CD4-positive, alpha-beta T cell treated with Interleukin-4 for 4 hours (primary cell): ENCODE results near the gene AP4S1.
"Not testable (repeated sequence)": the region's sequence is repeated elsewhere in the genome, so short reads cannot be mapped to it uniquely, and the experiment has no call there.

Source experiments
- DNase-seq: peaks from one replicate; pipeline ENCODE4 v3.0.0-alpha.2; 2020

Gene AP4S1

DNA sequence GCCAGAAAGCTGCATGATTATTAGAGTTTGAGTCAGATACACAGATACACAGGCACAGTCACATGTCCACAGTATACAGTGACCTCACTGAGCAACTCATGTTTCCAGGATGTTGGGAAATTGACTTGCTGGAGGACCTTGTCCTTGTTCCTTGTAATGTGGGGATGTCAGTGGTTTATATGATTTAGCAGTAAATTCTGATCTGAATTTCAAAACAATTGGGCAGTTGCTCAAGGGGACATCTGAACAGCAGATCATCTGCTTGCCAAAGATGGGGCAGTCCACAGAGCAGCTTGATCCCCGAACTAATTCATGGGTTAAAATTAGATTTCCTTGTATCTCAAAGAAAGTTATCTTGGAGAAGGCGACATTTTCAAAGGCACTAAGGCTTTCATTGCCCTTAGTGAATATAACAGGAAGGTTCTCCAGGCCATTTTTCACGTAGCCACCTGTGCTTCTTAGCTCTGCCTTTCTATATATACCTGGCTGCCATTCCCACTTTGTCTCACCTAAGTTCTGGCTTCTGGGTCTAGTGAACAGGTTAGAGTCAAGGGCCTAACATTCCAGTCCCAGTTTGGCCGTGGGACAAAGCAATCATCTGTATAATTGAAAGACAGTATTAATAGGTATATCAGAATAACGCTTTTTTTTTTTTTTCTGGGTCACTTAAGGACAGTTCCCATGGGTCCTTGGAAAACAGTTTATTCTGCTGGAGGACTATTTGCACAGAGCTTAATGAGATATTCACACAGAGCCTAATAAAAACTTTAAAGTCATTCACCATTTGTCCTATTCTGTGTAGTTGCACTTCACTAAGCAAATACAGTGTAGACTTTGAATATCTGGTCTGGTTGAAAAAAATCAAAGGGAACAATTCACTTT, 65.7 kb downstream of the AP4S1 start:
- DNase-seq = no peak

DNA sequence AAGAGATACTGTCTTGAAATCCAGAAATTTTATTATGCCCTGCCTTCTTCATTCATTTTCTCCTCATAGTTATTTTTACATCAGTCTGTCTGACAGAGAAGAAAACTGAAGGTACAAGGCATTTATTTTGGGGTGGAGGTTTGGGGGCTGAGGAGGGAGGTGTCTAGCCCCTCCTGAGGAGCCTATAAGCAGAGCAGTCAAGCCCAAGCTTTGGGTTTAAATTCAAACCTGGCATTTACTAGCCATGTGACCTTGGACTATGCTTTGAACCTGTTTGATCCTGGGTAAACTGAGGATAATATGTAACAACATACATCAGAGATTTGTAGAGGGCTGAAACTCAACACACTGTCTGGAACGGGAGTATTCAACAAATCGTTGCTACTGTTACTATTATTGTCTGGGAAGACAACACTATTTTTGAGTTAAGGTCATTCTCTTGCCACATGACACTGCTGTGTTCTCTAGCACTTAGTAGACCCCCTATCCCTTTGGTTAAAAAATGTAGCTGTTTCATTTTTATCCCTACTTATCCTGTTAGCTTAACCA, 66.8 kb downstream of the AP4S1 start:
- DNase-seq = no peak

DNA sequence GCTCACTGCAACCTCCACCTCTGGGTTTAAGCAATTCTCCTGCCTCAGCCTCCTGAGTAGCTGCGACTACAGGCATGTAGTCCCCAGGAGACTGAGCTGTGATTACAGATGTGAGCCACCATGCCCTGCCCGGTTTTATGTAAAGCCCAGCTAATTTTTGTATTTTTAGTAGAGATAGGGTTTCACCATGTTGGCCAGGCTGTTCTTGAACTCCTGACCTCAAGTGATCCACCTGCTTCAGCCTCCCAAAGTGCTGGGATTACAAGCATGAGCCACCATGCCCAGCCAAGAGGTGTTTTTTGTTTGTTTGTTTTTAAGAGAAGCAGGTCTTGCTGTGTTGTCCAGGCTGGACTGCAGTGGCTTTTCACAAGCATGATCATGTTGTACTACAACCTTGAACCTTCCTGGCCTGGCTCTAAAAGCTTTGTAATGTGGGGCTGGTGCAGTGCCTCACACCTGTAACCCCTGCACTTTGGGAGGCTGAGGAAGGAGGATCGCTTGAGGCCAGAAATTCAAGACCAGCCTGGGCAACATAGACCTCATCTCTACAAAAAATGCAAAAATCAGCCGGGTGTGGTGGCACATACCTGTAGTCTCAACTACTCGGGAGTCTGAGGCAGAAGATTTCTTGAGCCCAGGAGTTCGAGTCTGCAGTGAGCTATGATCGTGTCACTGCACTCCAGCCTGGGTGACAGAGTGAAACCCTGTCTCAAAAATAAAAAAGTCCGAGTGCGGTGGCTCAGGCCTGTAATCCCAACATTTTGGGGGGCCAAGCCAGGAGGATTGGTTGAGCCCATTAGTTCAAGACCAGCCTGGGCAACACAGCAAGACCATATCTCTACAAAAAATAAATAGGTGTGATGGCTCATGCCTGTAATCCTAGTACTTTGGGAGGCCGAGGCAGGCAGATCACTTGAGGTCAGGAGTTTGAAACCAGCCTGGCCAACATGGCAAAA, 68.7 kb downstream of the AP4S1 start:
- DNase-seq = not testable (repeated sequence)

DNA sequence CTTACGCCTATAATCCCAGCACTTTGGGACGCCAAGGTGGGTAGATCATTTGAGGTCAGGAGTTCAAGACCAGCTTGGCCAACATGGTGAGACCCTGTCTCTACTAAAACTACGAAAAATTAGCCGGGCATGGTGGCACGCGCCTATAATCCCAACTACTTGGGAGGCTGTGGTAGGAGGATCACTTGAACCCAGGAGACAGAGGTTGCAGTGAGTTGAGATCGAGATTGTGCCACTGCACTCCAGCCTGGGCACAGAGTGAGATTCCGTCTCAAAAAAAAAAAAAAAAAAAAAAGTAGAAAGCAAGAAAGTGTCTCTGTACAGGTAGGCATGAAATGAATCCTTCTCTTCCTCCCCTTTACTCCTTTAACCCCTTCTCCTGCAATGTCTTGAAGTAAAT, 70.4 kb downstream of the AP4S1 start:
- not testable (repeated sequence) for DNase-seq

DNA sequence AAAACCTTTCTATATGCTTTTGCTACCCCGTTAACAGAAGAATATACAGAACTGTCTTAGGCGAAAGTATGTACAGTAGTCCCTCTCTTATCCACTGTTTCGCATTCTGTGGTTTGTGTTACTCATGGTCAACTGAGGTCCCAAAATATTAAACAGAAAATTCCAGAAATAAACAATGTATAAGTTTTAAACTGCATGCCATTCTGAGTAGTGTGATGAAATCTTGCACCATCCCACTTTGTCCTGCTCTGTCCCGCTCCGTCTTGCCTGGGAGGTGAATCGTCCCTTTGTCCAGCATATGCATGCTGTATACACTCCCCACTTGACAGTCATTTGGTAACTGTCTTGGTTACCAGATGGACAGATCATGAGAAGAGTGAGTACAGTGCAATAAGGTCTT, 70.8 kb downstream of the AP4S1 start:
- DNase-seq = no peak

DNA sequence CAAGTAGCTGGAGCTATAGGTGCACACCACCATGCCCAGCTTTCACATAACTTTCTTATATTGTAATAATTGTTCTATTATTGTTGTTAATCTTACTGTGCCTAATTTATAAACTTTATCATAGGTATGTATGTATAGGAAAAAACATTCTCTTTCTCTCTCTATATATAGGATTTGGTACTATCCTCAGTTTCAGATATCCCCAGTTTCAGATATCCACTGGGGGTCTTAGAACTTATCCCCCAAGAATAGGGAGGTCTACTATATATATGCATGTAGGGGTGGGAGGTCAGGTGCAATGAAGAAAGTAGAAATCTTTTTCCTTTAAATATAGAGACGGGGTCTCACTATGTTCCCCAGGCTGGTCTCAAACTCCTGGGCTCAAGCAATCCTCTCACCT, 71.6 kb downstream of the AP4S1 start:
- DNase-seq = no peak

DNA sequence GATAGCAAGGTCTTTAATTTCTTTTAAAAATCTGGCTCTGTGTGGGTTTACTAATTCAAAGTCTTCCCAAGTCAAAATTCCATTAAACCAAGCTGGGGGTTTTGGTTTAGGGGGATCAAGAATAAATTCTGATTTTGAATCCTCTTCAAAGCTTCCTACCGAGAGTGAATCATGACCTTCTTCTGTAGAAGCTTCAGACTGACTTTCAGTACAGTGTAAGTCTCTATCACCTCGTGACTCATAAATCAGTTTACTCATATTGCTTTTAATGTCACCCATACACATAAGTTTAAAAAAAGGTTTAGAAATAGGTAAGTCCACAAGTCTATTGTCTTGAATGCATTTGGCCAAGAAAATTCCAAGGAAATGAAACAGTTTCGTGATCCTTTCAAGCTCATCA, 81.3 kb downstream of the AP4S1 start:
- DNase-seq = no peak

DNA sequence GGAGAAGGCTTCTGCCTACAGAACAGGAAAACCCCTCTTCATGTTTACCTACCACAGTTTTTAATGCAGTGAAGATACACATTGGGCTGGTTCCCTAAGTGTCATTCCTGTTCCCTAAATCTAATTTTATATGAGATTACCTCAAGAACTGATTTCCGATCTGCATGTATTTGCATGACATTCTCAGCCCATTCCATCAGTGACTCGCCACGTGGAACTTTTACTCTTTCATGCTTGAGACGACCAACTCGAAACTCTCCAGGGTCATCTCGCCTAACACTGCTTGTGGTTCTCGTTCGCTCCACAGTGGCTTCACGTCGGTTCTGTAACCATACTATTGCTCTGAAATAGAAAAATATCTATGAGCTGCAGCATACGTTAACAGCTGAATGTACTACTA, 83.8 kb downstream of the AP4S1 start:
- no peak for DNase-seq

DNA sequence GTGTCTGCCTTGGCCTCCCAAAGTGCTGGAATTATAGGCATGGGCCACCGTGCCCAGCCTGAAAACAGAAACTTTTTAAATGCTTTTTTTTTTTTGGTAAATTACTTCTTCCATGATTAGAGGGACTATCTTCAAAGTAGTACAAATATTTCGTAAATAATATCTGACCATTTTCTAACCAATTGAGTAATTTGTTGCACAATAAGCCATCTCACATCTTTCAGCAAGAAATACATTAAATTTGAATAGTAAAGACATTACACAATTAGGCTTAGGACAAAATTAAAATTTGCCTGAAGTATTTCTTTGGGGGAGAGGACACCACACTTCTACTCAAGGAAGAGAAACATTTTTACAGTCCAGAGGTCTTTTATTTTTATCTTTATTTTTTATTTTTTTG, 85.4 kb downstream of the AP4S1 start:
- no peak for DNase-seq

DNA sequence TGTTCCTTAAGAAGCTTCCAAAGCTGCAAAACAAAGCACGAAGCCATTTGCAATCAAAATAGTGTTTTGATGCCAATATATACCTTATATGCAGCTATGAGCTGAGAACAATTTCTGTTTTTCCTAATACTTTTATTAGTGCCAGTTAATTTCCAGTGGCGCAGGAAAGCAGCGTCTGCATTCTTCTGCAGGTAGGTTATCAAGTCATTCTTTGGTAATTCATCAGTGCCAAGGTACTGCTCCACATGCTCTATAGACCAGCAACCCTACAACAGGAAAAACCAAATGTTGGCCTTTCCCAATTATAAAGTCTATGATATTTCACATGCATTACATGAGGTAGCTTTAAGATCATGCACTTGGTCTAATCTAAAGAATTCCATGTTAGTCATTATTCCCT, 88.3 kb downstream of the AP4S1 start:
- no peak for DNase-seq

DNA sequence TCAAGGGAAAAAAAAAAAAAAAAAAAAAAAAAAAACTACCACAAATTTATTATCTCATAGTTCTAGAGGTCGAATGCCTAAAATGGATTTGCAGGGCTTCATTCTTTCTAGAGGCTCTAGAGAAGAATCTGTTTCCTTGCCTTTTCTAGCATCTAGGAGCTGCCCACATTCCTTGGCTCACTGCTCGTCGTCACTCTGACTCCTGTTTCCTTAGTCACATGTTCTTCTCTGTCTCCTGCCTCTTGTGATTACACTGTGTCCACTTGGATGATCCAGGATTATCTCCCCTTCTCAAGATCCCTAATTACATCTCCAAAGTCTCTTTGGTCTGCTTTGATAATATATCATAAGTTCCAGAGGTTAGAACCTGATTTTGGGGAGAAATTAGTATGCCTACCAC, 93.4 kb downstream of the AP4S1 start:
- DNase-seq = no peak

DNA sequence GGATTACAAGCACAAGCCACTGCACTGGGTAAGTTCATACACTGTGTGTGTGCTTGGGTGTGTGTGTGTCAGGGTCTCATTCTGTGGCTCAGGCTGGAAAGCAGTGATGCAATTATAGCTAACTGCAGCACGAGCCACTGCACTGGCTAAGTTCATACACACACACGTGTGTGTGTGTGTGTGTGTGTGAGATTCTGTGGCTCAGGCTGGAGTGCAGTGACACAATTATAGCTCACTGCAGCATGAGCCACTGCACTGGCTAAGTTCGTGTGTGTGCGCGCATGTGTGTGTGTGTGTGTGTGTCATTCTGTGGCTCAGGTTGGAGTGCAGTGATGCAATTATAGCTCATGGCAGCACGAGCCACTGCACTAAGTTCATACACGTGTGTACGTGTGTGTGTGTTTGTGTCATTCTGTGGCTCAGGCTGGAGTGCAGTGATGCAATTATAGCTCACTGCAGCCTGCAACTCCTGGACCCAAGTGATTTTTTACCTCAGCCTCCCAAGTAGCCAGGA, 96.7 kb downstream of the AP4S1 start:
- DNase-seq = no peak

DNA sequence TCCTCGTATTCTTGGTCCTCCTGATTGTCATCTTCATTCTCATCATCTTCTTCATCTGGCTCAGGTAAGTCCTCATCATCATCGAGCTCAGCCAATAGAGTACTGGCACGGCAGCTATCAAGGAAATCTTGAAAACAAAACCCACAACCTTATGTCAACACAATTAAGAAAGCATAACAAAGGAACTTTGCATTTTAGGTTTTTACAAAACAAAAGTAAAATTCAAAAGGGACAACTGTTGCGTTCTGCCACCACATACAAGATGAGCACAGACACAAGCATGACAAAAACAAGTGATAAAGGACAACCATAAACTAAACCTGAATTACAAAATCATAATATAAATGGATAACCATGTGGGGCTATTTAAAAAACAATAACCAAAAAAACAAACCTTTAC, 97.5 kb downstream of the AP4S1 start:
- DNase-seq = no peak

DNA sequence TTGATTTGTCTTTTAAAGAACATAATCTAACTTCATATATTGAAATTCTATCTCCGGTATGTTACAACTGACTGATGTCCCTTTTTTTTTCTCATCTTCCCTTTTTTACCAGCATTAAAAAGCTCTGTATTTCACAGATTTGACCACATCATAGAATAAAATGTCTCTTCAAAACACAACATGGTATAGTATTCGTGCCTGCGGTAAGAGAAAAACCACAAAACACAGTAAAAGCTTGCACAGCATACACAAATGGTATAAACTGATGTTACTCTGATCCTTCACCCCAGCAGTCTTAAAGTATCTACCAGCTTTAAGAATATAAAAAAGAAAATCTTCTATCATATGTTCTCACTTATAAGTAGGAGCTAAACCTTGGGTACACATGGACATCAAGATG, 98.7 kb downstream of the AP4S1 start:
- peak; percentile 73 for DNase-seq

DNA sequence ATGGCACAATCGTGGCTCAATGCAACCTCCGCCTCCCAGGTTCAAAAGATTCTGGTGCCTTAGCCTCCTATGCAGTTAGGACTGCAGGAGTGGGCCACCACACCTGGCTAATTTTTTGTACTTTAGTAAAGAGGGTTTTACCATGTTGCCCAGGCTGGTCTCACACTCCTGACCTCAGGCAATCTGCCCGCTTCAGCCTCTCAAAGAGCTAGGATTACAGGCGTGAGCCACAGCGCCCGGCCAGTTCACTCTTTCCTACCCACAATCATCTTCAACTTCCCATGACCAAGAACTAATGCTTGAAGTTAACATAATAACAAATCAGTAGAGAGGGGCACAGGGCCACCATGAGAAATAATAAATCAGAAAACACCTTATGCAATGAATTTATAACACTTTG, 99.8 kb downstream of the AP4S1 start:
- DNase-seq = no peak

DNA sequence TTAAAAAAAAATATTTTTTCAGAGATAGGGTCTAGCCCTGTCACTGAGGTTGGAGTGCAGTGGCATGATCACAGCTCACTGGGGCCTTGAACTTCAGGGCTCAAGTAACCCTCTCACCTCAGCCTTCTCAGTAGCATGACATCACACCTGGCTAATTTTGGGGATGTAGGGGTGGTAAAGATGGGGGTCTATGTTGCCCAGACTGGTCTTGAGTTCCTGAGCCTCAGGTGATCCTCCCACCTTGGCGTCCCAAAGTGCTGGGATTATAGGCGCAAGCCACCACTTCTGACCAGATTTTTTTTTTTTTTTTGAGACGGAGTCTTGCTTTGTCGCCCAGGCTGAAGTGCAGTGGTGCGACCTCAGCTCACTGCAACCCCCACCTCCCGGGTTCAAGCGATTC, 101.2 kb downstream of the AP4S1 start:
- no peak for DNase-seq

DNA sequence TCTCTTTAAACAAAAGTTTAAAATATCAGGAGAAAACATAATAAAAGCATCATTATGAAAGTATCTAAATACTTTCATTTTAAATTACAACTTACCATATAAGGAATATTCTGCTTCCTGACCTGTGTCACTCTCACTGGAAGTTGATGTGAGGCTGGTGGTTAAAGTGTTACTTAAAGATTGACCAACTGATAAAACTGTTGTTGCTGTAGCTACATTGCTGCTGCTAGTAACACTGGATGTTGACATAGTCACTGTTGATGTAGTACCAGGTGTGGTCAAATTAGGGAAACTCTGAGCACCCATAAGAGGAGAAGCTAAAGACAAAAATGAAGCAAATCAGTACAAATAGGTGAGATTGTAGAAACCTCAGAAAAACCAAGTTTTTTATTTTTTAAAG, 102.2 kb downstream of the AP4S1 start:
- DNase-seq = peak; percentile 91

DNA sequence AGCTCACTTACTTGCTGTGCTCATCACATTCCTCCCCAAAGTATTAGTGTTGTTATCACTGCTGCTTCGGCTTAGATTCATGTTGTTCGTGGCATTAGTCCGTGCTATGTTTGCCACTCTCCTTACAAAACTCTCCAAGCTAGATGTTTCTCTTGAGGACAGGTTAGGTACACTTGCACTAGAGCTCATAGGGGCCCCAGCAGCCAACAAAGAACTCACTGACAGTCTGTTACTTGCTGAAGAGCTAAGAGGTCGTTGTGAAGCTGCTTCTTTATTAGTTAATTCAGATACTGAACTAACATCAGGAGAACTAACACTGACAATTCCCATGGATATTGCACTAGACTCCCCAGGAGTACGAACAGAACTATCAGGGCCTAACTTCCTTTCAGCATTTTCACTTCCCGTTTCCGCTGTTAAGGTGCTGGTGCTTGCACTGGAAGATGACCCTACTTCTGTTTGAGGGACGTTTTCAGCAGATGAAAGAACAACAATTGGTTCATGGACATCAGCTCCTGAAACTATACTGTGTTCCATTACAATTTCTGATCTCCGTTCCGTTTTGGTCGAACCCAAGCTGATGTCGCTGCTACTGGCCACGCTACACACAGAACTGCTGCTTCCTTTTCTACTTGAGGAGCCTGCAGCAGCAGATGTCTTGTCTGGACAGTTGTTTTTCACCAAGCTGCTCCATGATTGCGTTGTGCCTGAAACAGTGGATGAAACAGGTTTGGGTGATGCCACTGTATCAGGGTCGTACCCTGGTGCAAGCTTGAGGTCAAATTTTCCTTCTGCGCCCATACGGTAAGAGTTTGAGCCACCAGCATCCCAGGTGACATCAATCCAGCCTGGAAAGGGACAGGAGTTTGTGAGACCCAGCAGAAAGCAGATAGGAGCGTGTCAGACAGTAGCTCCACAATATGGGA, 103.4 kb downstream of the AP4S1 start:
- no peak for DNase-seq

DNA sequence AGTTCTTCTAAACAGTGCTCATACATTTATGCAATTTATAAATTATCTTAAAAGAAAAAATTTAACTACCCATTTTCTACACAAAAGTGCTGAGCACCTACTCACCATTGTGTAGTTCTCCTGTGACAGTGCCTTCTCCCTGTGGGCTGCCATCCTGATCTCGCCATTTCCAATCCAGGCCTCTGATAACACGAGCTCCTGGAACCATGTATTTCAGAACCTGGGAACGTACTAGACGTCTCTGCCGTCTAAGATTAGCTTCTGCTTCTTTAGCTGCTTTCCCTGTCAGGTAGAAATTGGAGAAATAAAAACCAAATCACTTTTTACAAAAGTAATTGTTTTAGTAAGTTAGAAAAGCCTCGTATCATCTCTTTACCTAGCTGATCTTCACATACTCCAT, 107.7 kb downstream of the AP4S1 start:
- no peak for DNase-seq

DNA sequence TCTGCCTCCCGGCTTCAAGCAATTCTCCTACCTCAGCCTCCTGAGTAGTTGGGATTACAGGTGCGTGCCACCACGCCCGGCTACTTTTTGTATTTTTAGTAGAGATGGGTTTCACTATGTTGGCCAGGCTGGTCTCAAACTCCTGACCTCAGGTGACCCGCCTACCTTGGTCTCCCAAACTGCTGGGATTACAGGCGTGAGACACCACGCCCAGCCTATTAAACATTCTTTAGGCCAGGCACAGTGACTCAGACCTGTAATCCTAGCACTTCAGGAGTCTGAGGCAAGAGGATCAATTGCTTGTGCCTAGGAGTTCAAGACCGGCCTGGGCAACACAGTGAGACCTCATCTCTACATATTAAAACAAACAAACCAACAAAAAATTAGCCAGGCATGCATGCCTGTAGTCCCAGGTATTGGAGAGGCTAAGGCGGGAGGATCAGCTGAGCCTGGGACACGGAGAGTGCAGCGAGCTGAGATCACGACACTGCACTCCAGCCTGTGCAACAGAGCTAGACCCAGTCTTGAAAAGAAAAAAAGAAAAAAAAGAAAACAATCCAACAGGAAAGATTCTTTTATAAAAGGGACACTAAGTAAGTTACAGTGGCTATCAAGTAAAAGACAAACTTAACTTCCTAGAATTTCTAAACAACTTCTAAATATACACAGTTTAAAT, 111.9 kb downstream of the AP4S1 start:
- no peak for DNase-seq

DNA sequence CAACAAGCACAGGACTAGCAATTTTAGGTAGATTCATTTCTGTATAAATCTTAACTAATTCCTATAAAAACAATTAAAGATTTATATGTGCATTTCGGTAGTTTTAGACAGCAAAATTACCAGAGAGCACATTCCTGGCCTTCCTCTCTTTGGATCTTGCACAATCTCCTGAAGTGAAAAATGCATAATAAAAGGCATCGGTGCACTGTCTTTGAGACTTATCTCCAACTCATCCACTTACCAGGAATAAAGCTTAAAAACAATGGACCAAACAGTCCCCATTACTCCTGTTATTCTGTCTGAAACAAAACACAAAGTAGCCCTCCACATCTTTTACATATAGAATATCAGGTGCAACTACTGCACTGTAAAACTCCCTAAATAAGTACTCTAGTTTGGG, 112.9 kb downstream of the AP4S1 start:
- DNase-seq = no peak
